Naive B cell (primary cell): Measurements from ENCODE around the gene CLPTM1. TPM values are rescaled to one million over a fixed set of nuclear protein-coding genes. Genes with fewer than 3 reads are reported as not detected.
A peak's percentile ranks its signal among the peaks of the same experiment; 100 is the strongest.

Source experiments
- ATAC-seq, 2 donors: fragments of 150-1000 bp; cut with Tn5 transposase; 2 replicates each; pipeline ENCODE4 v1.10.0; 2021; ENCODE audit warnings: low read depth in 2 of 2, mild to moderate bottlenecking in 2 of 2, moderate library complexity in 2 of 2
- DNase-seq: peaks from one replicate; pipeline ENCODE4 v3.0.0; 2022
- H3K27ac Mint-ChIP-seq, 6 donors: one replicate each; pipeline ENCODE4 v1.8.0; 2020 to 2022; ENCODE audit warnings: mild to moderate bottlenecking in 6 of 6, mixed read lengths in 6 of 6, moderate library complexity in 5 of 6, inconsistent platforms in 2 of 6
- H3K27me3 Mint-ChIP-seq, 3 donors: one replicate each; pipeline ENCODE4 v1.8.0; 2021 to 2022; ENCODE audit warnings: mixed read lengths in 3 of 3, mild to moderate bottlenecking in 1 of 3
- H3K36me3 Mint-ChIP-seq, 2 donors: one replicate each; pipeline ENCODE4 v1.8.0; 2020 to 2022; ENCODE audit warnings: mixed read lengths in 2 of 2, inconsistent platforms in 1 of 2, mild to moderate bottlenecking in 1 of 2
- H3K4me1 Mint-ChIP-seq, 3 donors: one replicate each; pipeline ENCODE4 v1.8.0; 2020 to 2022; ENCODE audit warnings: mixed read lengths in 3 of 3, inconsistent platforms in 1 of 3, mild to moderate bottlenecking in 1 of 3, moderate library complexity in 1 of 3
- H3K4me3 Mint-ChIP-seq, 8 donors: one replicate each; pipeline ENCODE4 v1.8.0; 2020 to 2022; ENCODE audit warnings: mild to moderate bottlenecking in 8 of 8, mixed read lengths in 8 of 8, moderate library complexity in 8 of 8, inconsistent platforms in 2 of 8
- H3K9me3 Mint-ChIP-seq, 7 donors: one replicate each; pipeline ENCODE4 v1.8.0; 2020 to 2022; ENCODE audit warnings: mixed read lengths in 7 of 7, mild to moderate bottlenecking in 5 of 7, inconsistent platforms in 2 of 7, moderate library complexity in 1 of 7
- polyA plus RNA-seq, 6 donors: library from polyadenylated mRNA; unstranded; fragments of 300-500 nt; fragmentation: Illumina TruSeq; gene quantifications; one replicate each; pipeline ENCODE4 v1.2.3, GENCODE V29; 2021; ENCODE audit warnings: low read depth in 6 of 6

The CLPTM1 gene
- polyA plus RNA-seq, 6 donors from 2014 or later: 17.5 to 27.2 (median 20.1) TPM

GRCh38 chr19:45040059-45040771, 85.0 kb downstream of the CLPTM1 start:
- H3K4me3 Mint-ChIP-seq: peak overlapping the region; percentile 82 to 100 (median 98)

GRCh38 chr19:45041125-45041524, 85.9 kb downstream of the CLPTM1 start:
- DNase-seq (no peak), ATAC-seq (no peak)
- H3K27ac Mint-ChIP-seq: peak overlapping the region; percentile 38 to 88 (median 76)
- H3K36me3 Mint-ChIP-seq: peaks cover 0 to 28% of the 10 kb centered on the region in 2 donors
- peak overlapping the region; percentile 1 to 100 (median 88) for H3K4me3 Mint-ChIP-seq
- peaks cover 39 to 54% (median 50%) of the 10 kb centered on the region in 3 donors for H3K4me1 Mint-ChIP-seq
- no peaks in the 10 kb centered on the region for H3K9me3 Mint-ChIP-seq
- H3K27me3 Mint-ChIP-seq: no peaks in the 10 kb centered on the region

More at GRCh38 chr19:45040059-45040771, 85.0 kb downstream of the CLPTM1 start:
- H3K27ac Mint-ChIP-seq: peak overlapping the region in 4 of 6 donors; percentile 83 to 98 (median 90)
- DNase-seq (no peak), ATAC-seq (no peak)
- H3K4me1 Mint-ChIP-seq: peaks cover 30 to 46% (median 43%) of the 10 kb centered on the region in 3 donors
- H3K36me3 Mint-ChIP-seq: peaks cover 0 to 28% of the 10 kb centered on the region in 2 donors
- H3K27me3 Mint-ChIP-seq: no peaks in the 10 kb centered on the region
- peaks cover 0 to 2% (median 0%) of the 10 kb centered on the region in 7 donors for H3K9me3 Mint-ChIP-seq

Other genes with a start within 250 kb of the CLPTM1 start
- 10 to 100 TPM in 5 of 6 donors, 1 to 10 TPM in 1; 8.2 to 17.4 (median 14.1) TPM for gene BCL3, start 206.7 kb upstream of the CLPTM1 start, polyA plus RNA-seq
- not detected for gene CBLC, start 177.5 kb upstream of the CLPTM1 start, polyA plus RNA-seq
- gene BCAM, start 146.3 kb upstream of the CLPTM1 start, polyA plus RNA-seq: not detected
- gene NECTIN2, start 109.1 kb upstream of the CLPTM1 start, polyA plus RNA-seq: not detected
- 10 to 100 TPM; 21.3 to 36.2 (median 25.8) TPM for gene TOMM40, start 64.1 kb upstream of the CLPTM1 start, polyA plus RNA-seq
- gene APOE, start 49.6 kb upstream of the CLPTM1 start, polyA plus RNA-seq: not detected
- gene APOC1, start 40.8 kb upstream of the CLPTM1 start, polyA plus RNA-seq: not detected
- not detected for gene APOC4, start 13.1 kb upstream of the CLPTM1 start, polyA plus RNA-seq
- gene APOC2, start 9.3 kb upstream of the CLPTM1 start, polyA plus RNA-seq: not detected
- gene RELB, start 46.1 kb downstream of the CLPTM1 start, polyA plus RNA-seq: 10 to 100 TPM; 29.8 to 72.6 (median 64.7) TPM
- gene CLASRP, start 83.7 kb downstream of the CLPTM1 start, polyA plus RNA-seq: 10 to 100 TPM in 2 of 6 donors, 1 to 10 TPM in 4; 6.5 to 30.2 (median 9.7) TPM
- 10 to 100 TPM in 5 of 6 donors, 1 to 10 TPM in 1; 7.2 to 35.9 (median 13.7) TPM for gene ZNF296, start 121.1 kb downstream of the CLPTM1 start, polyA plus RNA-seq
- 100 to 1,000 TPM in 4 of 6 donors, 10 to 100 TPM in 2; 86.8 to 138 (median 102) TPM for gene GEMIN7, start 123.9 kb downstream of the CLPTM1 start, polyA plus RNA-seq
- gene PPP1R37, start 137.8 kb downstream of the CLPTM1 start, polyA plus RNA-seq: 1 to 10 TPM in 1 of 6 donors, under 1 TPM in 4, not detected in 1; 0.20 to 1.4 (median 0.32) TPM
- not detected for gene NKPD1, start 205.6 kb downstream of the CLPTM1 start, polyA plus RNA-seq
- gene TRAPPC6A, start 222.9 kb downstream of the CLPTM1 start, polyA plus RNA-seq: 100 to 1,000 TPM; 114 to 248 (median 134) TPM
- gene BLOC1S3, start 223.4 kb downstream of the CLPTM1 start, polyA plus RNA-seq: 10 to 100 TPM in 5 of 6 donors, 1 to 10 TPM in 1; 9.1 to 24.5 (median 13.6) TPM